K562 (cell line): Measurements from ENCODE around the gene CEP89. TPM values are rescaled to one million over a fixed set of nuclear protein-coding genes. Genes with fewer than 3 reads are reported as not detected.

Source experiments
- ATAC-seq: fragments of 200-7000 bp; cut with Tn5 transposase; 3 replicates; pipeline ENCODE4 v1.9.1; 2020; ENCODE audit warnings: moderate library complexity
- BruUV-seq: library from RNA; stranded (reverse); fragments of 400-500 nt; replicated peaks from 2 replicates; lab custom pipeline; 2021; lab: Mats Ljungman, UMichigan
- CTCF ChIA-PET: fragments of 300-600 bp; formaldehyde crosslinking; extraction: SDS; loops from one replicate; lab custom pipeline; 2021; ENCODE audit warnings: low intra/inter-chr PET ratio; lab: Yijun Ruan, JAX
- POLR2A ChIA-PET: fragments of 300-600, 350-650 bp; sonication (Branson Sonifier 250); formaldehyde crosslinking; extraction: SDS; loops from one replicate; lab custom pipeline; 2021; ENCODE audit warnings: antibody characterized with exemption, inconsistent platforms; lab: Yijun Ruan, JAX
- DNase-seq, 4 experiments: peaks; one replicate each; pipeline versions ENCODE4 v3.0.0 to v3.0.0-alpha.2; 2011 to 2018; ENCODE audit warnings: low spot score in 3 of 4, mixed read lengths in 3 of 4; ENCODE audit errors: extremely low read depth in 1 of 4
- FAIRE-seq: peaks from 2 replicates; lab custom pipeline; 2011; peaks lifted over from hg19 to GRCh38; lab: Jason Lieb, UNC
- H2AFZ ChIP-seq: 2 replicates; pipeline ENCODE4 v1.6.0; 2011; ENCODE audit warnings: low read depth, low read length, control low read depth, inconsistent platforms
- H3K27ac ChIP-seq: fragments of 200-600 bp; 3 replicates; pipeline ENCODE4 v1.8.0; 2011; ENCODE audit warnings: low read depth, mild to moderate bottlenecking, control low read depth, inconsistent platforms, low read length, moderate library complexity, mixed read lengths; ENCODE audit errors: extremely low read depth
- H3K27me3 ChIP-seq, 2 experiments: fragments of 300-600 bp in 1 of 2; 2 replicates in 1 of 2; 3 replicates in 1 of 2; pipeline versions ENCODE4 v1.6.0 to v1.8.0; 2011; ENCODE audit warnings: inconsistent platforms in 2 of 2, low read length in 2 of 2, mild to moderate bottlenecking in 1 of 2, mixed read lengths in 1 of 2, moderate library complexity in 1 of 2; ENCODE audit not compliant: control insufficient read depth in 2 of 2, insufficient read depth in 2 of 2
- H3K36me3 ChIP-seq: fragments of 300-600 bp; 3 replicates; pipeline ENCODE4 v1.8.0; 2011; ENCODE audit warnings: mild to moderate bottlenecking, low read length, inconsistent platforms; ENCODE audit not compliant: control insufficient read depth, insufficient read depth
- H3K4me1 ChIP-seq, 2 experiments: fragments of 200-600 bp in 1 of 2; replicated peaks in 1 of 2; 2 replicates in 1 of 2; 3 replicates in 1 of 2; pipeline versions ENCODE4 v1.5.1 to v1.8.0; 2011; ENCODE audit warnings: inconsistent platforms in 2 of 2, low read length in 2 of 2, mild to moderate bottlenecking in 1 of 2, mixed read lengths in 1 of 2, moderate library complexity in 1 of 2; ENCODE audit not compliant: control insufficient read depth in 2 of 2, insufficient read depth in 2 of 2
- H3K4me2 ChIP-seq: 2 replicates; pipeline ENCODE4 v1.6.1; 2011; ENCODE audit warnings: low read length, control low read depth, inconsistent platforms, mixed read lengths; ENCODE audit not compliant: insufficient read depth
- H3K4me3 ChIP-seq: fragments of 200-600 bp; sonication (generic), shearing (Covaris generic); 2 replicates; pipeline ENCODE4 v1.5.1; 2016; ENCODE audit warnings: control low read depth, inconsistent platforms
- H3K79me2 ChIP-seq: fragments of 200-600 bp; 3 replicates; pipeline ENCODE4 v1.8.0; 2011; ENCODE audit warnings: low read length, inconsistent platforms; ENCODE audit not compliant: control insufficient read depth, insufficient read depth
- H3K9ac ChIP-seq, 2 experiments: 2 replicates each; pipeline versions ENCODE4 v1.6.0 to v1.6.1; 2011; ENCODE audit warnings: low read depth in 2 of 2, low read length in 2 of 2, control low read depth in 1 of 2, inconsistent platforms in 1 of 2, mild to moderate bottlenecking in 1 of 2, mixed read lengths in 1 of 2; ENCODE audit not compliant: insufficient read depth in 1 of 2
- H3K9me1 ChIP-seq: one replicate; pipeline ENCODE4 v1.6.0; 2011; ENCODE audit warnings: inconsistent platforms, mild to moderate bottlenecking, low read length, moderate library complexity; ENCODE audit not compliant: control insufficient read depth, insufficient read depth
- H3K9me3 ChIP-seq: replicated peaks from 2 replicates; pipeline ENCODE4 v1.5.1; 2011; ENCODE audit warnings: low read depth, low read length, inconsistent platforms; ENCODE audit not compliant: control insufficient read depth, insufficient read depth
- H4K20me1 ChIP-seq: replicated peaks from 2 replicates; pipeline ENCODE4 v1.6.1; 2011; ENCODE audit warnings: low read length, inconsistent platforms, mixed read lengths; ENCODE audit not compliant: control insufficient read depth, insufficient read depth
- ELF1 ChIP-seq: fragments of 200-800 bp; sonication (Bioruptor generic); IDR thresholded peaks from 2 replicates; pipeline ENCODE4 v1.6.1; 2016; ENCODE audit warnings: missing genetic modification characterization, missing compliant biosample characterization
- ELF4 ChIP-seq: fragments of 450-650 bp; formaldehyde crosslinking; IDR thresholded peaks from 2 replicates; pipeline ENCODE4 v1.4.0; 2022; ENCODE audit warnings: missing genetic modification characterization
- FOXK1 ChIP-seq: sonication (generic); formaldehyde crosslinking; IDR thresholded peaks from 2 replicates; pipeline ENCODE4 v1.8.0; 2022; ENCODE audit warnings: missing genetic modification reagents, mild to moderate bottlenecking, borderline replicate concordance
- NEUROD1 ChIP-seq: fragments of 150-350 bp; IDR thresholded peaks from 2 replicates; pipeline ENCODE4 v1.6.1; 2014; ENCODE audit warnings: borderline replicate concordance, low read length, low read depth; ENCODE audit not compliant: partially characterized antibody
- POLR2G ChIP-seq: fragments of 200-400 bp; formaldehyde crosslinking; IDR thresholded peaks from 2 replicates; pipeline ENCODE4 v1.6.1; 2017; ENCODE audit warnings: low read depth, mild to moderate bottlenecking, antibody characterized with exemption, low read length, moderate library complexity
- TAF15 ChIP-seq: fragments of 200-400 bp; formaldehyde crosslinking; IDR thresholded peaks from 2 replicates; pipeline ENCODE4 v1.6.1; 2017; ENCODE audit warnings: mild to moderate bottlenecking, low read depth, low read length, moderate library complexity
- TARDBP ChIP-seq: fragments of 450-650 bp; IDR thresholded peaks from 2 replicates; pipeline ENCODE4 v1.6.1; 2016
- TBL1XR1 ChIP-seq, 2 experiments: IDR thresholded peaks; 2 replicates each; pipeline ENCODE4 v1.6.1; 2012; ENCODE audit warnings: improper control_type of control experiment in 2 of 2, low read length in 2 of 2, mild to moderate bottlenecking in 1 of 2
- ZFP30 ChIP-seq: fragments of 250-450 bp; sonication (Bioruptor Pico); IDR thresholded peaks from 2 replicates; pipeline ENCODE4 v1.8.0; 2022; ENCODE audit warnings: moderate library complexity, mild to moderate bottlenecking, inconsistent platforms, borderline replicate concordance
- ZNF134 ChIP-seq: fragments of 250-450 bp; sonication (Bioruptor Pico); conservative IDR thresholded peaks from 2 replicates; pipeline ENCODE4 v1.4.0; 2020
- ZNF24 ChIP-seq: fragments of 450-650 bp; IDR thresholded peaks from 2 replicates; pipeline ENCODE4 v1.6.1; 2016
- ZNF274 ChIP-seq: IDR thresholded peaks from 2 replicates; pipeline ENCODE4 v1.6.1; 2011; ENCODE audit warnings: low read depth, mild to moderate bottlenecking, low read length, moderate library complexity, borderline replicate concordance
- WGBS: fragments of 100-300 bp; shearing (Covaris generic); methylation state at CpG from one replicate; pipeline ENCODE4 v1.1.6; 2016; ENCODE audit warnings: low coverage, mixed read lengths; ENCODE audit not compliant: insufficient coverage; ENCODE audit errors: missing lambda C conversion rate; 5-methylcytosine and 5-hydroxymethylcytosine counted together
- in situ Hi-C: fragments of 300-500 bp; cut with MboI; formaldehyde crosslinking; loops from 4 replicates; pipeline ENCODE4 v1.15.0; 2018; ENCODE audit warnings: inconsistent platforms, mixed read lengths
- intact Hi-C: fragments of 100-400 bp; cut with micrococcal nuclease; formaldehyde crosslinking; loops from 2 replicates; pipeline ENCODE4 v1.14.2; 2022
- polyA plus RNA-seq, 8 experiments: library from polyadenylated mRNA; depleted of rRNA in 4 of 8; stranded (reverse) in 5 of 8; unstranded in 3 of 8; fragments of >200 nt; fragmentation: Nextera tagmentation in 2 of 8; fragmentation: Illumina TruSeq in 1 of 8; extraction: Ambion mirVana in 2 of 8; extraction: Trizol in 1 of 8; gene quantifications; 2 replicates each; pipeline versions ENCODE4 v1.2.1 to v1.2.3, GENCODE V29; 2011 to 2014; ENCODE audit warnings: inconsistent platforms in 1 of 8, missing spikeins in 1 of 8
- total RNA-seq, 7 experiments: library from RNA; depleted of rRNA in 6 of 7; stranded (reverse); fragments of >200 nt in 6 of 7; fragmentation: Illumina TruSeq in 2 of 7; extraction: Trizol in 2 of 7; gene quantifications; 2 replicates each; pipeline versions ENCODE4 v1.2.1 to v1.2.3, GENCODE V29; 2011 to 2021; ENCODE audit warnings: low replicate concordance in 1 of 7
- TF ChIP-seq, protein P1 (sequence below): sonication (generic); formaldehyde crosslinking; IDR thresholded peaks from 2 replicates; pipeline ENCODE4 v1.8.0; 2022; ENCODE audit warnings: mild to moderate bottlenecking, missing genetic modification reagents
- TF ChIP-seq, protein P2 (sequence below): fragments of 450-650 bp; formaldehyde crosslinking; IDR thresholded peaks from 2 replicates; pipeline ENCODE4 v1.4.0; 2020; ENCODE audit warnings: mild to moderate bottlenecking, moderate library complexity

The CEP89 gene
- total and polyA plus RNA-seq, 9 of the 15 experiments (the other 6 are each of a cell fraction or from before 2014, with no cell fraction given) = 5.5 to 15.0 (median 7.2) TPM

DNA sequence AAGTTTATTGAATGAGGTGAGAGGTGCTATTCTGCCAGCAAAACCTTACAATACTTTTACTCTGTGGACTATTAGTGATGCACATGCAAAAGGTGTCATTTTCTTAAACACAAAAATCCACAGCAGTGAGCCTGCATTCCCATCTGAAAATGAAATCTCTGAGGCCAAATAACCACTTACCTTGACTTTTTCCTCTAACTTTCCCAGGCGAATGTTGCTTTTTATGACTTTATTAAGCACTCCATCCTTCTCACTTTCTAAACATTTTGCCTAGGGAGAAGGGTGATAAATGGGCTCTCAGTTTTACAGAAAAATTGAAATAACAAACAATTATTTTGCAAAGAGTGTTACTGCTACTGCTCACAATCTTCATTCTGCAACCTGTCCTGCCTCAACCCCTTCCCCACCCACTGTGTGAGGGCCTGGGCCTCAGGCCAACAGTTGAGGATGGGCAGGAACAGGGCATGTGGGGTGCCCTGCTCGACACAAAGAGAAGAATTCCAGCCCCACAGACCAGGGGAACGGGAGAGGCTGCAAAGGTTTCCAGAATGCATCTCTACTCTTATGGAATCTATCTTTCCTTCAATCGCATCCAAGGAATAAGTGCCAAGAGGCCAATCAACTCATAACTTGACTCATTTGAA lies 84.1 kb downstream of the CEP89 start (continued):
- TF ChIP-seq POLR2G = no peak

DNA sequence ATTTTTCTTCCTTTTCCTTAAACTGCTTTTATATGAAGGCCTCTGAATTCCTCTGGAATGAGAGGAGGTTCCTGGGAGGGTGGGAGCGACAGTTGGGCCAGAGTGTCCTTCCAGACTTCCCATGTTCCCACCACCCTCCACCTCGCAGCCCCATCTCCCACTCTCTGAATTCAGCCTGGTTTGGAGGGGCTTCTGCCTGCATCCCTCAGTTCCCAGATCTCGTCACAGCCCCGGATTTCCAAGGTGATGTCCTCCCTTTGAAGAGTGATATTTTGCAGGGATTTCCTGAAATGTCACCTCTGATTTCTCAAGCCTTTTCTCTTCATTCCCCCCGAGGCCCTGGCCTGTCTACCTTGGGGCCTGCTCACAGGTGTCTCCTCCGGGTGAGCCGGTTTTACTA lies 85.5 kb downstream of the CEP89 start:
- no peaks in the 10 kb centered on the region for H3K36me3 ChIP-seq
- peaks cover 2% of the 10 kb centered on the region; the same call in 1 of the 2 replicates for H3K9me3 ChIP-seq
- H3K9ac ChIP-seq = no peak overlapping the region
- CTCF ChIA-PET = no interaction called here
- no peak for ATAC-seq
- no peaks in the 10 kb centered on the region for H4K20me1 ChIP-seq
- BruUV-seq = no TSS peak
- H3K4me1 ChIP-seq = peaks cover 0 to 4% of the 10 kb centered on the region in 2 experiments; a peak in 2 of 5 replicates
- TF ChIP-seq ELF4 (CRISPR knock-in tag) (no peak), FOXK1 (CRISPR knock-in tag) (no peak), TBL1XR1 (IDR thresholded peaks at IDR 0.05; ENCODE audit: low read length in 2 of 2) (no peak), ZFP30 (CRISPR knock-in tag) (no peak), ELF1 (tag) (no peak), TARDBP (no peak), TAF15 (no peak), ZNF134 (CRISPR knock-in tag) (no peak), NEUROD1 (no peak), ZNF274 (no peak), ZNF24 (no peak)
- TF ChIP-seq, protein P1, sequence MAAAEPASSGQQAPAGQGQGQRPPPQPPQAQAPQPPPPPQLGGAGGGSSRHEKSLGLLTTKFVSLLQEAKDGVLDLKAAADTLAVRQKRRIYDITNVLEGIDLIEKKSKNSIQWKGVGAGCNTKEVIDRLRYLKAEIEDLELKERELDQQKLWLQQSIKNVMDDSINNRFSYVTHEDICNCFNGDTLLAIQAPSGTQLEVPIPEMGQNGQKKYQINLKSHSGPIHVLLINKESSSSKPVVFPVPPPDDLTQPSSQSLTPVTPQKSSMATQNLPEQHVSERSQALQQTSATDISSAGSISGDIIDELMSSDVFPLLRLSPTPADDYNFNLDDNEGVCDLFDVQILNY = no peak
- TF ChIP-seq, protein P2, sequence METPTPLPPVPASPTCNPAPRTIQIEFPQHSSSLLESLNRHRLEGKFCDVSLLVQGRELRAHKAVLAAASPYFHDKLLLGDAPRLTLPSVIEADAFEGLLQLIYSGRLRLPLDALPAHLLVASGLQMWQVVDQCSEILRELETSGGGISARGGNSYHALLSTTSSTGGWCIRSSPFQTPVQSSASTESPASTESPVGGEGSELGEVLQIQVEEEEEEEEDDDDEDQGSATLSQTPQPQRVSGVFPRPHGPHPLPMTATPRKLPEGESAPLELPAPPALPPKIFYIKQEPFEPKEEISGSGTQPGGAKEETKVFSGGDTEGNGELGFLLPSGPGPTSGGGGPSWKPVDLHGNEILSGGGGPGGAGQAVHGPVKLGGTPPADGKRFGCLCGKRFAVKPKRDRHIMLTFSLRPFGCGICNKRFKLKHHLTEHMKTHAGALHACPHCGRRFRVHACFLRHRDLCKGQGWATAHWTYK (CRISPR knock-in tag) = no peak
- no peak overlapping the region for H3K27ac ChIP-seq
- in situ Hi-C loops (no loop called here), intact Hi-C loops (no loop called here)
- H3K27me3 ChIP-seq = peaks cover 0 to 5% of the 10 kb centered on the region in 2 experiments; a peak in 2 of 5 replicates
- H3K4me3 ChIP-seq = no peak overlapping the region
- no peak for DNase-seq
- no peaks in the 10 kb centered on the region for H3K9me1 ChIP-seq
- no peak overlapping the region for H2AFZ ChIP-seq
- POLR2A ChIA-PET = no interaction called here
- 8% methylated on average over 7 of the region's 7 CpGs for WGBS
- no peak for FAIRE-seq
- no peaks in the 10 kb centered on the region for H3K79me2 ChIP-seq
- no peak overlapping the region for H3K4me2 ChIP-seq
